NCI-H345 treated with DMSO at 0.1 percent for 48 hours (cell line): ENCODE measurements around the gene PSG1.
A peak's percentile ranks its signal among the peaks of the same experiment; 100 is the strongest.
"Not testable (repeated sequence)": the region's sequence is repeated elsewhere in the genome, so short reads cannot be mapped to it uniquely, and the experiment has no call there.

ENCODE experiments used
- DNase-seq: peaks from one replicate; lab custom pipeline; 2025; ENCODE audit not compliant: unreplicated experiment; lab: John Stamatoyannopoulos, UW

The PSG1 gene

DNA sequence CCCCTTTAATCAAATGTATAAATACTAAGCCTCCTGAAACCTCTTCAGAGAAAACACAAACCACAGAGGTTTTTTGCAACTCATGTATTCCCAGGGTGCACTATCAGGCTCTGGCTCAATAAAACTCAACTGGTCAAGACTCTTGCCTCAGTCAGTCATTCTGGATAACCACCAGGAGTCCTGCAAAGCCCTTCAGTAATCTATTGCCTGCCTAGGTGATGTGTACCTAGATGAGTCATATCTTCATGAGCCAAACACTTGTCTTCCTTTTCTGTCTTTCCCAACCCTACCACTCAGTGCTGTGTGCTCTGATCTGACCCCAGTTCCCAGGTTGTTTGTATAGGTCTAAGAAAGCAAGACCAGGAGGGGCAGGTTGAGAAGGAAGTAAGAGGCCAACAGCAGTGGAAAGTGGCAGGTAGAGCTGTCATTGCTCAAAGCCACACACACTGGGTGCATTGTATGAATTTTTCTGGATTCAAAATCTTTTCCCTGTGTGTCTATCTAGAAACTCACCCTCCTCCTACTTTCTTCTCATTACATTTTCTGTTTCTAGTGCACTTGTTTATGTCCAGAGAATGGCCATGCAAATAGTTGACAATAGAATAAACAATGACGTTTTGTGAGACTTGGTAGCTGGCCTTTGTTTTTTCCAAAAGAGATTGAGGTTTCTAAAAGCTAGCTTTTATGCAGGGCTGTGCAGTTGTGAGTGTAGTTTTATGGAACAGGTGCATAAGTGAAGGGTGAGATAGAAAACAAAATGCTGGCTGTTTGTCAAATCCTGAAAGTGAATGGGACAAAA lies 48.1 kb downstream of the PSG1 start:
- DNase-seq = no peak

GRCh38 chr19:42821306-42821977 lies 58.1 kb downstream of the PSG1 start:
- peak; percentile 11 for DNase-seq

GRCh38 chr19:42819960-42820650 lies 59.4 kb downstream of the PSG1 start:
- DNase-seq = not testable (repeated sequence)

DNA sequence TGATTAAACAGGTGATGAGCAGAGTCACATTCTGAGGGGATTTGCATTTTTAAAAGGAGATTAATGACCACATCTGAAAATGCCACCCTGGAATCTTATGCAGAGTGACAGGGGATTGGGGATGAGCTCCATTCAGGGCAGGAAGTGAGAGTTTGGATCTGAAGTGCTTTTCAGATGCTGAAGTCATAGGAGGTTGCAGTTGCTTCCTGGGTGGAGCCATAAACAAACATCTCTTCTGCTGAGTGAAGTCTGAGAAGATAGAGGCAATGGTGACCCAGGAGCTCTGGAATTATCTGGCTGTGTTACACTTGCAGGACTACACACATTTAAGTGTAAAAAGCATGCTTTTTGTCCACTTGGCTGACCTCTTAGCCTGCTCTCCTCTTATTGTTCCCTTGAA lies 62.6 kb downstream of the PSG1 start:
- DNase-seq = no peak
